A673 (cell line): Measurements from ENCODE around the gene ZBTB39. TPM values are rescaled to one million over a fixed set of nuclear protein-coding genes. Genes with fewer than 3 reads are reported as not detected.

Source experiments
- BruUV-seq: library from RNA; stranded (reverse); fragments of 400-500 nt; replicated peaks from 2 replicates; lab custom pipeline; 2021; lab: Mats Ljungman, UMichigan
- CTCF ChIA-PET: fragments of 300-600 bp; sonication (Branson Sonifier 250); formaldehyde crosslinking; loops from one replicate; lab custom pipeline; 2022; ENCODE audit warnings: antibody characterized with exemption; lab: Charles Lee
- POLR2A ChIA-PET: fragments of 300-600 bp; sonication (Branson Sonifier 250); formaldehyde crosslinking; loops from one replicate; lab custom pipeline; 2022; ENCODE audit warnings: antibody characterized with exemption; ENCODE audit not compliant: low non-redundant PET; lab: Charles Lee
- DNase-seq: peaks from one replicate; pipeline ENCODE4 v3.0.0-alpha.2; 2015; ENCODE audit warnings: low spot score
- H3K27ac ChIP-seq: fragments of 200-600 bp; sonication (generic); 2 replicates; pipeline ENCODE4 v1.5.1; 2016; ENCODE audit warnings: mixed run types, low read depth, mild to moderate bottlenecking, mixed read lengths, antibody characterized with exemption, low read length; ENCODE audit not compliant: poor library complexity, severe bottlenecking
- H3K27me3 ChIP-seq: fragments of 200-600 bp; sonication (generic); replicated peaks from 2 replicates; pipeline ENCODE4 v1.6.1; 2017; ENCODE audit warnings: mixed run types, low read depth, mild to moderate bottlenecking, mixed read lengths, antibody characterized with exemption, low read length; ENCODE audit not compliant: insufficient read depth, poor library complexity
- H3K36me3 ChIP-seq: fragments of 200-600 bp; sonication (generic); 2 replicates; pipeline ENCODE4 v1.6.1; 2016; ENCODE audit warnings: mixed run types, mild to moderate bottlenecking, mixed read lengths, antibody characterized with exemption, low read length; ENCODE audit not compliant: insufficient read depth, poor library complexity, severe bottlenecking
- H3K4me1 ChIP-seq: fragments of 200-600 bp; sonication (generic); 2 replicates; pipeline ENCODE4 v1.6.1; 2017; ENCODE audit warnings: mixed run types, mild to moderate bottlenecking, mixed read lengths, antibody characterized with exemption, low read length; ENCODE audit not compliant: insufficient read depth, poor library complexity, severe bottlenecking
- H3K4me3 ChIP-seq: fragments of 200-600 bp; sonication (generic); 2 replicates; pipeline ENCODE4 v1.5.1; 2016; ENCODE audit warnings: low read depth, mixed run types, mild to moderate bottlenecking, mixed read lengths, low read length; ENCODE audit not compliant: poor library complexity, severe bottlenecking
- H3K9me3 ChIP-seq: fragments of 200-600 bp; sonication (generic); 2 replicates; pipeline ENCODE4 v1.6.1; 2016; ENCODE audit warnings: mixed run types, low read depth, mild to moderate bottlenecking, mixed read lengths, antibody characterized with exemption, low read length; ENCODE audit not compliant: poor library complexity, severe bottlenecking
- CTCF ChIP-seq: fragments of 300-800, 200-600 bp; sonication (generic); conservative IDR thresholded peaks from 2 replicates; pipeline ENCODE4 v1.5.1; 2017; ENCODE audit warnings: low read depth, mild to moderate bottlenecking, antibody characterized with exemption, low read length, moderate library complexity, mixed read lengths
- EZH2 ChIP-seq: fragments of 200-600 bp; sonication (generic); IDR thresholded peaks from 2 replicates; pipeline ENCODE4 v1.6.1; 2017; ENCODE audit warnings: borderline replicate concordance, low read depth, mild to moderate bottlenecking, mixed read lengths, antibody characterized with exemption, low read length; ENCODE audit not compliant: poor library complexity, severe bottlenecking
- intact Hi-C: fragments of 100-400 bp; cut with micrococcal nuclease; formaldehyde crosslinking; loops from one replicate; pipeline ENCODE4 v1.10.0; 2022; ENCODE audit not compliant: unreplicated experiment
- total RNA-seq: library from RNA; stranded (reverse); gene quantifications from 2 replicates; pipeline ENCODE4 v1.2.3, GENCODE V29; 2021

ZBTB39 gene
- total RNA-seq, 1 experiment from 2014 or later: 18.2 TPM

GRCh38 chr12:57000393-57000792 is 6.0 kb downstream of the ZBTB39 start:
- H3K27ac ChIP-seq: no peak overlapping the region
- no peak for DNase-seq
- ChIA-PET CTCF (no interaction called here), POLR2A (no interaction called here)
- TF ChIP-seq EZH2: no peak
- TF ChIP-seq CTCF: no peak
- H3K4me1 ChIP-seq: peaks cover 4% of the 10 kb centered on the region
- no peak overlapping the region for H3K4me3 ChIP-seq
- intact Hi-C loops: no loop called here
- BruUV-seq: no TSS peak
- H3K27me3 ChIP-seq: no peaks in the 10 kb centered on the region
- H3K36me3 ChIP-seq: peaks cover 55% of the 10 kb centered on the region
- no peaks in the 10 kb centered on the region for H3K9me3 ChIP-seq

- ChIA-PET CTCF (no interaction called here), POLR2A (no interaction called here)
- H3K36me3 ChIP-seq: peaks cover 52% of the 10 kb centered on the region
Measured at GRCh38 chr12:56999456-56999855, 6.9 kb downstream of the ZBTB39 start.

GRCh38 chr12:56998981-56999380 is 7.4 kb downstream of the ZBTB39 start:
- POLR2A ChIA-PET: no interaction called here
- CTCF ChIA-PET: no interaction called here
- no peak overlapping the region for H3K27ac ChIP-seq
- no peaks in the 10 kb centered on the region for H3K9me3 ChIP-seq
- no peaks in the 10 kb centered on the region for H3K27me3 ChIP-seq
- intact Hi-C loops: no loop called here
- no peaks in the 10 kb centered on the region for H3K4me1 ChIP-seq
- no TSS peak for BruUV-seq
- peaks cover 47% of the 10 kb centered on the region for H3K36me3 ChIP-seq
- DNase-seq: no peak
- TF ChIP-seq EZH2: no peak
- TF ChIP-seq CTCF: no peak
- H3K4me3 ChIP-seq: no peak overlapping the region

More at GRCh38 chr12:56999456-56999855, 6.9 kb downstream of the ZBTB39 start:
- DNase-seq: no peak
- intact Hi-C loops: no loop called here
- H3K4me3 ChIP-seq: no peak overlapping the region
- no peak overlapping the region for H3K27ac ChIP-seq
- no peaks in the 10 kb centered on the region for H3K9me3 ChIP-seq
- BruUV-seq: no TSS peak
- TF ChIP-seq CTCF: no peak
- TF ChIP-seq EZH2: no peak
- no peaks in the 10 kb centered on the region for H3K27me3 ChIP-seq
- H3K4me1 ChIP-seq: no peaks in the 10 kb centered on the region
